WI38 (cell line): ENCODE results near the gene ZNF598.

Experiments used
- H3K4me3 ChIP-seq: 2 replicates; pipeline ENCODE4 v1.5.1; 2011; ENCODE audit warnings: low read depth, mild to moderate bottlenecking, control low read depth, low read length
- CTCF ChIP-seq: IDR thresholded peaks from 2 replicates; pipeline ENCODE4 v1.5.1; 2012; ENCODE audit warnings: low read depth, mild to moderate bottlenecking, control low read depth, low read length

Gene ZNF598

GRCh38 chr16:1975432-1976215 is 34.0 kb downstream of the ZNF598 start:
- H3K4me3 ChIP-seq: no peak overlapping the region
- no peak for TF ChIP-seq CTCF

- TF ChIP-seq CTCF: no peak
- H3K4me3 ChIP-seq: no peak overlapping the region
Measured at GRCh38 chr16:1974157-1975070, 35.2 kb downstream of the ZNF598 start.

GRCh38 chr16:1973461-1974156 is 36.0 kb downstream of the ZNF598 start:
- TF ChIP-seq CTCF: no peak
- H3K4me3 ChIP-seq: no peak overlapping the region

GRCh38 chr16:1972490-1972877 is 37.1 kb downstream of the ZNF598 start:
- peak overlapping the region; percentile 93 for H3K4me3 ChIP-seq
- no peak for TF ChIP-seq CTCF

GRCh38 chr16:1971796-1972489 is 37.7 kb downstream of the ZNF598 start, which contains the start of gene TBL3:
TSS of gene TBL3 (plus strand) at chr16:1972053. CDS start at chr16:1972165, 112 bp downstream.
- TF ChIP-seq CTCF: no peak
- H3K4me3 ChIP-seq: peak within 1 kb of the TSS; percentile 93

- TF ChIP-seq CTCF: no peak
- H3K4me3 ChIP-seq: no peak overlapping the region
Measured at GRCh38 chr16:1968146-1968953, 41.3 kb downstream of the ZNF598 start.
